CD14-positive monocyte (primary cell): ENCODE data around the gene MAGI3. TPM values are rescaled to one million over a fixed set of nuclear protein-coding genes. Genes with fewer than 3 reads are reported as not detected.
"Not testable (repeated sequence)": the region's sequence is repeated elsewhere in the genome, so short reads cannot be mapped to it uniquely, and the experiment has no call there.

Experiments used
- DNase-seq, 3 donors: peaks; one replicate each; pipeline ENCODE4 v3.0.0-alpha.2; 2011 to 2022
- H2AFZ ChIP-seq: 2 replicates; pipeline ENCODE4 v1.6.0; 2012; ENCODE audit warnings: mild to moderate bottlenecking, low read depth, low read length, inconsistent platforms; ENCODE audit not compliant: insufficient read depth, poor library complexity, severe bottlenecking
- H3K27ac ChIP-seq, 2 donors: 1 replicate in 1 of 2; 2 replicates in 1 of 2; pipeline ENCODE4 v1.5.1; 2012 to 2013; ENCODE audit warnings: low read length in 2 of 2, control low read depth in 1 of 2, inconsistent platforms in 1 of 2, low read depth in 1 of 2, mild to moderate bottlenecking in 1 of 2
- H3K27me3 ChIP-seq, 2 donors: one replicate each; pipeline versions ENCODE4 v1.6.0 to v1.6.1; 2011 to 2013; ENCODE audit warnings: low read length in 2 of 2; ENCODE audit not compliant: control insufficient read depth in 2 of 2, insufficient read depth in 2 of 2
- H3K36me3 ChIP-seq, 2 donors: replicated peaks in 1 of 2; 1 replicate in 1 of 2; 2 replicates in 1 of 2; pipeline versions ENCODE4 v1.5.1 to v1.6.1; 2012 to 2013; ENCODE audit warnings: low read length in 2 of 2, control low read depth in 1 of 2, inconsistent platforms in 1 of 2, mild to moderate bottlenecking in 1 of 2; ENCODE audit not compliant: insufficient read depth in 2 of 2, control insufficient read depth in 1 of 2
- H3K4me1 ChIP-seq, 2 donors: 1 replicate in 1 of 2; 2 replicates in 1 of 2; pipeline versions ENCODE4 v1.5.1 to v1.6.1; 2012 to 2013; ENCODE audit warnings: low read length in 2 of 2, control low read depth in 1 of 2, inconsistent platforms in 1 of 2, mild to moderate bottlenecking in 1 of 2, moderate library complexity in 1 of 2; ENCODE audit not compliant: insufficient read depth in 2 of 2, control insufficient read depth in 1 of 2
- H3K4me2 ChIP-seq: replicated peaks from 2 replicates; pipeline ENCODE3; 2012; ENCODE audit warnings: low read length, moderate library complexity, mild to moderate bottlenecking; ENCODE audit not compliant: poor library complexity, severe bottlenecking; ENCODE audit errors: extremely low read depth
- H3K4me3 ChIP-seq, 3 experiments: fragments of 200-600 bp in 1 of 3; sonication (generic) in 1 of 3; replicated peaks in 1 of 3; 1 replicate in 2 of 3; 2 replicates in 1 of 3; pipeline ENCODE4 v1.5.1; 2011 to 2013; ENCODE audit warnings: low read length in 3 of 3, mild to moderate bottlenecking in 3 of 3, control low read depth in 2 of 3, low read depth in 2 of 3, inconsistent platforms in 1 of 3, moderate library complexity in 1 of 3
- H3K79me2 ChIP-seq: 2 replicates; pipeline ENCODE4 v1.6.0; 2012; ENCODE audit warnings: mild to moderate bottlenecking, control low read depth, inconsistent platforms, low read length, moderate library complexity; ENCODE audit not compliant: insufficient read depth
- H3K9ac ChIP-seq: 2 replicates; pipeline ENCODE4 v1.6.0; 2017; ENCODE audit warnings: low read length, mild to moderate bottlenecking; ENCODE audit not compliant: insufficient read depth, poor library complexity, severe bottlenecking
- H3K9me3 ChIP-seq, 2 donors: replicated peaks in 1 of 2; 1 replicate in 1 of 2; 2 replicates in 1 of 2; pipeline versions ENCODE4 v1.5.1 to v1.6.1; 2012 to 2013; ENCODE audit warnings: low read length in 2 of 2, control low read depth in 1 of 2; ENCODE audit not compliant: control insufficient read depth in 1 of 2, insufficient read depth in 1 of 2
- H4K20me1 ChIP-seq: 2 replicates; pipeline ENCODE4 v1.6.0; 2012; ENCODE audit warnings: mild to moderate bottlenecking, low read length, control low read depth, moderate library complexity; ENCODE audit not compliant: insufficient read depth
- H3K27ac Mint-ChIP-seq, 7 donors: one replicate each; pipeline ENCODE4 v1.8.0; 2020; ENCODE audit warnings: mild to moderate bottlenecking in 7 of 7, mixed read lengths in 7 of 7, moderate library complexity in 6 of 7, inconsistent platforms in 2 of 7
- H3K27me3 Mint-ChIP-seq, 3 donors: one replicate each; pipeline ENCODE4 v1.8.0; 2021 to 2022; ENCODE audit warnings: low read depth in 3 of 3, mild to moderate bottlenecking in 3 of 3, mixed read lengths in 3 of 3, moderate library complexity in 3 of 3, inconsistent platforms in 1 of 3
- H3K36me3 Mint-ChIP-seq, 2 donors: one replicate each; pipeline ENCODE4 v1.8.0; 2020; ENCODE audit warnings: mixed read lengths in 2 of 2, inconsistent platforms in 1 of 2, mild to moderate bottlenecking in 1 of 2
- H3K4me1 Mint-ChIP-seq: one replicate; pipeline ENCODE4 v1.8.0; 2020; ENCODE audit warnings: mild to moderate bottlenecking, mixed read lengths
- H3K4me3 Mint-ChIP-seq, 2 donors: one replicate each; pipeline ENCODE4 v1.8.0; 2020; ENCODE audit warnings: mild to moderate bottlenecking in 2 of 2, mixed read lengths in 2 of 2, moderate library complexity in 1 of 2
- H3K9me3 Mint-ChIP-seq, 7 donors: one replicate each; pipeline ENCODE4 v1.8.0; 2020 to 2022; ENCODE audit warnings: mixed read lengths in 7 of 7, mild to moderate bottlenecking in 6 of 7, moderate library complexity in 6 of 7, inconsistent platforms in 2 of 7
- CTCF ChIP-seq: fragments of 200-600 bp; IDR thresholded peaks from one replicate; pipeline ENCODE4 v1.8.0; 2022; ENCODE audit warnings: antibody characterized with exemption, mild to moderate bottlenecking
- WGBS: methylation state at CpG from one replicate; pipeline ENCODE4 v1.1.5; 2013; ENCODE audit warnings: missing lambda C conversion rate; ENCODE audit not compliant: insufficient coverage; 5-methylcytosine and 5-hydroxymethylcytosine counted together
- intact Hi-C, 2 donors: fragments of 100-400 bp; cut with micrococcal nuclease; formaldehyde crosslinking; loops; one replicate each; pipeline versions ENCODE4 v1.15.0 to v1.15.1; 2023
- polyA plus RNA-seq, 3 donors: library from polyadenylated mRNA; depleted of rRNA in 1 of 3; unstranded in 2 of 3; stranded (reverse) in 1 of 3; fragments of 300-500 nt in 2 of 3; fragments of >200 nt in 1 of 3; fragmentation: Illumina TruSeq in 2 of 3; gene quantifications; 1 replicate in 2 of 3; 2 replicates in 1 of 3; pipeline ENCODE4 v1.2.3, GENCODE V29; 2012 to 2021

MAGI3 gene
- polyA plus RNA-seq, 3 donors: 0.36 to 0.58 (median 0.43) TPM

GRCh38 chr1:113714606-113715269 lies 324.4 kb downstream of the MAGI3 start:
- H3K27me3 ChIP-seq: no peaks in the 10 kb centered on the region
- no peak overlapping the region for H3K4me3 Mint-ChIP-seq
- H3K4me1 ChIP-seq: no peaks in the 10 kb centered on the region
- H3K27ac Mint-ChIP-seq: peak overlapping the region in 2 of 7 donors; percentile 21 to 71
- no peaks in the 10 kb centered on the region for H3K27me3 Mint-ChIP-seq
- peaks cover 24 to 73% of the 10 kb centered on the region in 2 donors for H3K36me3 ChIP-seq
- H3K36me3 Mint-ChIP-seq: peaks cover 65 to 75% of the 10 kb centered on the region in 2 donors
- WGBS: 96% methylated on average over 3 of the region's 3 CpGs
- no peak overlapping the region for H3K9ac ChIP-seq
- H3K27ac ChIP-seq: no peak overlapping the region
- no peak overlapping the region for H3K4me2 ChIP-seq
- no peaks in the 10 kb centered on the region for H4K20me1 ChIP-seq
- no peaks in the 10 kb centered on the region for H3K4me1 Mint-ChIP-seq
- no peaks in the 10 kb centered on the region for H3K79me2 ChIP-seq
- H3K9me3 Mint-ChIP-seq: peaks cover 20 to 24% (median 22%) of the 10 kb centered on the region in 7 donors
- H2AFZ ChIP-seq: no peak overlapping the region
- DNase-seq: no peak
- H3K4me3 ChIP-seq: no peak overlapping the region
- peaks cover 11 to 14% of the 10 kb centered on the region in 2 donors for H3K9me3 ChIP-seq
- no peak for TF ChIP-seq CTCF
- intact Hi-C loops: no loop called here

- H3K4me1 ChIP-seq, H3K4me1 Mint-ChIP-seq, H4K20me1 ChIP-seq, H3K27ac ChIP-seq, intact Hi-C loops, H3K4me3 ChIP-seq, H3K27me3 ChIP-seq, DNase-seq, H3K9ac ChIP-seq, H3K4me3 Mint-ChIP-seq, H3K27me3 Mint-ChIP-seq, H3K4me2 ChIP-seq, H3K27ac Mint-ChIP-seq, H3K79me2 ChIP-seq, H2AFZ ChIP-seq: not testable (repeated sequence)
- Mint-ChIP-seq H3K36me3 (peaks cover 70 to 84% of the 10 kb centered on the region in 2 donors), H3K9me3 (peaks cover 30 to 47% (median 42%) of the 10 kb centered on the region in 7 donors)
- Histone ChIP-seq H3K9me3 (peaks cover 28 to 32% of the 10 kb centered on the region in 2 donors), H3K36me3 (peaks cover 27 to 76% of the 10 kb centered on the region in 2 donors)
- WGBS: 100% methylated on average over 1 of the region's 6 CpGs
Measured at GRCh38 chr1:113717506-113717905, 327.2 kb downstream of the MAGI3 start.

- H3K27me3 ChIP-seq, H3K4me1 ChIP-seq, H3K79me2 ChIP-seq, H3K27ac Mint-ChIP-seq, H3K27ac ChIP-seq, H2AFZ ChIP-seq, H3K4me1 Mint-ChIP-seq, H3K27me3 Mint-ChIP-seq, intact Hi-C loops, H4K20me1 ChIP-seq, H3K4me3 Mint-ChIP-seq, DNase-seq, H3K4me3 ChIP-seq, H3K9ac ChIP-seq, H3K4me2 ChIP-seq: not testable (repeated sequence)
- 100% methylated on average over 5 of the region's 5 CpGs for WGBS
- Histone ChIP-seq H3K9me3 (peaks cover 28 to 32% of the 10 kb centered on the region in 2 donors), H3K36me3 (peaks cover 21 to 74% of the 10 kb centered on the region in 2 donors)
- Mint-ChIP-seq H3K9me3 (peaks cover 32 to 52% (median 46%) of the 10 kb centered on the region in 7 donors), H3K36me3 (peaks cover 72 to 86% of the 10 kb centered on the region in 2 donors)
Measured at GRCh38 chr1:113718621-113719020, 328.3 kb downstream of the MAGI3 start.
